Transverse colon (tissue), 4 donors: ENCODE results near the gene CPHXL.

Experiments used
- CTCF ChIP-seq, 5 experiments: fragments of 200-600 bp in 3 of 5; fragments of 450-650 bp in 2 of 5; sonication (generic) in 3 of 5; IDR thresholded peaks; 1 replicate in 2 of 5; 2 replicates in 3 of 5; pipeline ENCODE4 v1.5.1; 2016 to 2017; ENCODE audit warnings: antibody characterized with exemption in 5 of 5, inconsistent platforms in 3 of 5, mild to moderate bottlenecking in 2 of 5, moderate library complexity in 1 of 5
- POLR2AphosphoS5 ChIP-seq, 3 donors: sonication (generic); formaldehyde crosslinking; IDR thresholded peaks; one replicate each; pipeline ENCODE4 v1.6.1; 2016; ENCODE audit warnings: antibody characterized with exemption in 3 of 3

- TF ChIP-seq POLR2AphosphoS5 (IDR thresholded peaks at IDR 0.05) = no peak
- TF ChIP-seq CTCF (IDR thresholded peaks at IDR 0.05) = no peak
Measured at GRCh38 chr16:75679366-75679765, 46.9 kb downstream of the CPHXL start.
